Left kidney (tissue), 2 donors: ENCODE results near the gene DEPDC1B. TPM values are rescaled to one million over a fixed set of nuclear protein-coding genes. Genes with fewer than 3 reads are reported as not detected.
"Not testable (repeated sequence)": the region's sequence is repeated elsewhere in the genome, so short reads cannot be mapped to it uniquely, and the experiment has no call there.

ENCODE experiments used
- DNase-seq: peaks from one replicate; pipeline ENCODE4 v3.0.0-alpha.2; 2013
- polyA plus RNA-seq: library from polyadenylated mRNA; unstranded; fragments of 120-200 nt; gene quantifications from one replicate; pipeline ENCODE4 v1.2.1, GENCODE V29; 2013; ENCODE audit not compliant: insufficient read length

Gene DEPDC1B
- polyA plus RNA-seq, 1 donor: 35.0 TPM

DNA sequence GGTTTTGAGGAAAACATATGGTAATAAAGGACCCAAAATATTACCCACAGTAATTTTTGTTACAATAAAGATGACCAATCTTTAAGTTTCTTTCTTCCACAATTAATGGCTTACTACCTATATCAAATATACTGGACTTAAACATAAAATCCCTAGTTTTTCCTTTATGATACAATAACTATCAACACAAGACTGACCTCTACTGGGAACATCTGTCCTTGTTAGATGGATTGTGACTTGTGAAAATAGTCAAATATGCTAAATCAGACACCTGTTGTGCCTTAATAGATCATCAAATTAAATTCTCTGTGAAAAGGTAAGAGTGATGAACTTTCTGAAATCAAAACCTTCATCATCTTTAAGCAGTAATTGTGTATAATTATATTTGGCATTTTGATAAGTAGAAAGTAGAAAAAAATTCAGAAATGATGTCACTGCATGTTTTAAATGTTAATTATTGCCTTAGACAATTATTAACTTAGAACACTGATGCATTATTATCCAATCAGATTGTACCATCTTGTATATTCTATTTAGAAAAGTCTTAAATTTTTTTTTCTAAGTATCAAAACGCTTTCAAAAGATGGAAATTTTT is 113.6 kb downstream of the DEPDC1B start:
- DNase-seq: peak; percentile 21

DNA sequence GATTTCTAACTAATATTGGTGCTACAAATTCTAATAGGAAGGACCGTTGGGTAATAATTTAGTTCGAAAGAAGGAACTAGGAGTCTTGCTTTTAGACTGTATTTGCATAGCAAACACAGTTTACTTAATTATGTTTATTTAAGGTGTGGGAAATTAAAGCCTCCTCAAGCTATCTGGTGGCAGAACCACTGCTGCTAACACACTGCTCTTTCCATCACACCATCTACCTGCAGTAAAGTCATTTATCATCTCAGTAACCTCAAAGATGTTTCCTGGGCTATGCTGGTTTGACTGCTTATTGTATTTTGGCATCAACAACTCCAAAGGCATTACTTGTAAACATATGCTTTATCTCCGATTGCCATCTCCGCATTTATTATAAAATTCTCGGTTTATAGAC is 114.3 kb downstream of the DEPDC1B start:
- DNase-seq: no peak

DNA sequence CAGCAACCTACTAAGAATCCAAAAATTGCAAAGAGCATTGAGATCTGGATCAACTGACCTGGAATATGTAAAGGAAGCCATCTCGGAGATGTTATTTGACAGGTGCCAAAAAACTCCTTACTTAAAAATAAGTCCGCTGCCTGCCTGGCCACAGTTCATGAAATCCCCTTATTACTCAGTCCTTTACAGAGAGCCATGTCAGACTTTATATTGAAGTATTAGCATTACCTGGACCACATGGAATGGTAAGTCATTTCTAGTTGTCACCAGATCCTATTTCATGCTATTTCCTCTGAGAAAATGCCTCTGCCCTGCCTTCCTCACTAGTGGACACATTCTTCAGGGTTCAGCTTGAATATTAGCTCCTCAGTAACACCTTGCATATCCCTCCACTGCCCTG is 115.7 kb downstream of the DEPDC1B start:
- no peak for DNase-seq

DNA sequence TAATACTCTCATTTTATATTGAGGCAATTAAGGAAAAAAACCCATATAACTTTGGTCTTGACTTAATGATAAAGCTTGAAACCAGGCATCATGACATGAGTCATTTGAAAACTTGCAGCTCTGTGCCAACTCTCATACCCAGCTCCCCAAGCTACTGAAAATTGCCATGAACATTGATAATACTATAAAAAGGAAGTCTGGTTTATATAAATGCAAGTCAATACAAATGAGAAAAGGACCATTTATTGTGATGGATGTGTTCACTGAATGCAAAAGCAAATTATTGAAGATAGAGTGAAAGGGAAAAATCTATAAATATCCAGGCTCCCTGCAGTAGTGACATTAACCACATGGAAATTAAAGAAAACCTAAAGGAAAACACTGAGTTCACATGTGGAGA is 116.3 kb downstream of the DEPDC1B start:
- no peak for DNase-seq

DNA sequence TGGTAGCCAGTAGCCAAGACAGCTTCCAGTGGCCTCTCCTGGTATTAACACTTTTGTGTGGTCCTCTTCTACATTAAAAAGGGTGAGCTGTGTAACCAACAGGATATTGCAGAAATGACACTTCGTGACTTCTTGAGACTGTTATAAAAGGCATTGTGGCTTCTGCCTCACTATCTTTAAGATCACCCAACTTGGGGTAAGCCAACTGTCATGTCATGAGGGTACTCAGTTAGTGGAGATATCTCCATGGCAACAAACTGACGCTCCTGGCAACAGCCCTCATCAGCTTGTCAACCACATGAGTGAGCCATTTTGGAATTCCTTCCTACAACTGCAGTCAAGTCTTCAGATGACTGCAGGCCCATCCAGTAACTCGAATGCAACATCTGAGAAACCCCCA is 121.7 kb downstream of the DEPDC1B start:
- no peak for DNase-seq

DNA sequence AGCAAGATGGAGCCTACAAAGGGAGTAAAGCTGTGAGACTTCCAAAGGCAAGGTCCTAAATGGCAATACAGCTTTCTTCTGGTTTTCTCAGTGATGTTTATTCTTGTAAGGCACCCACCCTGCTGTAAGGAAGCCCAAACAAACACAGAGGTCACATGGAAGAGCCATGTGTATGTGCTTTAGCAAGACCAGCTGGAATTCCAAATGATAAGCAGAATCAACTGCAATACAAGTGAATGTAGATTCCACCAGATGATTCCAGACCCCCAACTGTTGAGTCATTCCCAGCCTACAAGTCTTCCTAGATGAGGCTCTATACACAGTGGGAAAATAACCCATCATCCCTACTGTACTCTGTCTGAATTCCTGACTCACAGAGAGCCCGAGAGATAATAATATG is 122.8 kb downstream of the DEPDC1B start:
- no peak for DNase-seq

DNA sequence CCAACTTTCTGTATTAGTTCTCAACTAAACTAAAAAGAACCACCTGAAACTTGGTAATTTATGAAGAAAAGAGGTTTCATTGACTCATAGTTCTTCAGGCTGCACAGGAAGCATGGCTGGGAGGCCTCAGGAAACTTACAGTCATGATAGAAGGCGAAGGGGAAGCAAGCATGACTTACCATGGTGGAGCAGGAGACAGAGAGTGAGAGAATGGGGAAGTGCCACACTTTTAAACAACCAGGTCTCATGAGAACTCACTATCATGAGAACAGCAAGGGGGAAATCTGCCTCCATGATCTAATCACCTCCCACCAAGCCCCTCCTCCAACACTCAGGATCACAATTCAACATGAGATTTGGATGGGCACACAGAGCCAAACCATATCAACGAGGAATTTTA is 123.5 kb downstream of the DEPDC1B start:
- no peak for DNase-seq

DNA sequence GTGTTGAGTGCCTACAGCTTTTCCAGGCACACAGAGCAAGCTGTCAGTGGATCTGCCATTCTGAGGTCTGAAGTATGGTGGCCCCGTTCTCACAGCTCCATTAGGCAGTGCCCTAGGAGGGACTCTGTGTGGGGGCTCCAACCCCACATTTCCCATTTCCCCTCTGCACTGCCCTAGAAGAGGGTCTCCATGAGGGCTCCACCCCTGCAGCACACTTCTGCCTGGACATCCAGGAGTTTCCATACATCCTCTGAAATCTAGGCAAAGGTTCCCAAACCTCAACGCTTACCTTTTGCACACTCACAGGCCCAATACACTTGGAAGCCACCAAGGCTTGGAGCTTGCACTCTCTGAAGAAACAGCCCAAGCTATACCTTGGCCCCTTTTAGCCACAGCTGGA is 131.3 kb downstream of the DEPDC1B start:
- DNase-seq: no peak

DNA sequence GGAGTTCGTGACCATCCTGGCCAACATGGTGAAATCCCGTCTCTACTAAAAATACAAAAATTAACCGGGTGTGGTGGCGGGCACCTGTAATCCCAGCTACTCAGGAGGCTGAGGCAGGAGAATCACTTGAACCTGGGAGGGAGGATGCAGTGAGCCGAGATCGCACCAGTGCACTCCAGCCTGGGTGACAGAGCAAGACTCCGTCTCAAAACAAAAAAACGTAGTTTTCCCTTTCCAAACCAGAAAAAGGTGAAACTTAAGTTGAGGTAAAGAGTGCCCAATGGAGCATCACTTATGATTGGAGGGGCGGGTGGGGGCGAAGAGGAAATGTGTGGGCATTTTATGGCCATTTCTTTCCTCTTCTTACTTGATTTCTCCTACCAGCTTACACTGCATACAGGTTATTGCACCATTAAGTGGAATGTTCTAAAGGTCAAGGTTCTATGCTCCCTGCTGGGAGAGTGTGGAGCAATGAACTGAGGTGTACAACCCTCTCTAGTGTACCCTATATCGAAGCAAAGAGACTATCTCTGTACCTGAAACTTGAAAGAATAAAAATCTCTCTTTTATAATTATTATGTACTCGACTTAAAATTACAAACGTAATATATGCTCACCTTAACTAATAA is 136.2 kb downstream of the DEPDC1B start:
- DNase-seq: no peak

DNA sequence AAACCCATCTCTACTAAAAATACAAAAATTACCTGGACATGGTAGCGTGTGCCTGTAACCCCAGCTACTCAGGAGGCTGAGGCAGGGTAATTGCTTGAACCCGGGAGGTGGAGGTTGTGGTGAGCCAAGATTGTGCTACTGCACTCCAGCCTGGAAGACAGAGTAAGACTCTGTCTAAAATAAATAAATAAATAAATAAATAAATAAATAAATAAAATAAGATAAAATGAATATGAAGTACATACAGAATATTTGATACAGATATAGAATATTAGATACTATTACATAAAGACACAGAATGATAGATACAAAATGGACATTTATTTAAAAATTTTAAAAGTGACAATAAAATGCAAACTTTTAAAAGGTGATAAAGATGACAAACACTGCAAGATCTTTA is 146.7 kb downstream of the DEPDC1B start:
- DNase-seq: not testable (repeated sequence)

DNA sequence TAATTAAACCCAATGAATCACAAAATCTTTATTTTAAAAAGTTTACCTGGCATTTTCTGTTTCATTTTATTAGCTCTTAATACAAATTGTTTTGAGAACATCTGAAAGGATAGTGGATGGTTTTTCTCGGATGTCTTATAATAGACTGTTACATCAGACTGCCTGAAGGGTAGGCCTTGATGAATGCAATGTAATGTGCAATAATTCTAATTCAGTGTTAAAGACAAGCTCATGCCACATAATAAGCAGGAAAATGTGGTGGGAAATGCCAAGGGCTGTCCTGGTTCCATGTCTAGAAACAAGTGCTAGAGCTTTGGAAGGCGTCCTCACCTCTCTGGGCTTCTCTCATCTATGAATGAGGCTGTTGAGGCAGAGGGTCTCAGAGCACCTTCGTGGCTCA is 148.1 kb downstream of the DEPDC1B start:
- no peak for DNase-seq

DNA sequence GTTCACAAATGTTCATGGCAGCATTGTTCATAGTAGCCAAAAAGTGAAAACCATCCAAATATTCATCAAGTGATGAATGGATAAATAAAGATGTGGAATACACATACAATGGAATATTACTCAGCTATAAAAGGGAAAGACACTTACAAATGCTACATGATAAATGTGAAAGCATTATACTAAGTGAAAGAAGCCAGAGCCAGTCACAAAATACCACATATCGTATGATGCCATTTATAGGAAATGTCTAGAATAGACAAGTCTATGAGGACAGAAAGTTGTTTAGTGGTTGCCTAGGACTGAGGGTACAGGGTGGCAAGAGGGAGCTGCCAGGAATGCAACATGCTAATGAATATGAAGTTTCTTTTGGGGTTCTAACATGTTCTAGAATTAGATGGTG is 148.7 kb downstream of the DEPDC1B start:
- DNase-seq: no peak

DNA sequence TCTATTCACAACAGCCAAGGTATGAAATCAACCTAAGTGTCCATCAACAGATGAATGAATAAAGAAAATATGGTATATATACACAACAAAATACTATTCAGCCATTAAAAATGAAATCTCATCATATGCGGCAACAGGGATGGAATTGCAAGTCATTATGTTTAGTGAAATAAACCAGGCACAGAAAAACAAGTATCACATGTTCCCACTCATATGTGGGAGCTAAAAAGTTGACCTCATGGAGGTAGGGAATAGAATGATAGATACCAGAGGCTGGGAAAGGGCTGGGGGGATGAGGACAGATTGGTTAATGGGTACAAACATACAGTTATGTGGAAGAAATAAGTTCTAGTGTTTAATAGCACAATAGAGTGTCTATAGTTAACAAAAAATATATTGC is 149.7 kb downstream of the DEPDC1B start:
- no peak for DNase-seq

DNA sequence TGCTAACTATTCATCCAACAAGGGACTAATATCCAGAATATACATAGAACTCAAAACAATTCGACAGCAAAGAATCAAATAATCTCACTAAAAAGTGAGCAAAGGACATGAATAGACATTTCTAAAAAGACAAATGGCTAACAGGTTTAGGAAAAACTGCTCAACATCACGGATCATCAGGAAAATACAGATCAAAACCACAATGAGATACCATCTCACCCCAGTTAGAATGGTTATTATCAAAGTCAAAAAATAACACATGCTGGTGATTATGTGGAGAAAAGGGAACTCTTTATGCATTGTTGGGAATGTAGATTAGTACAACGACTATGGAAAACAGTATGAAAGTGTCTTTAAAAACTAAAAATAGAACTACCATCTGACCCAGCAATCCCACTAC is 150.1 kb downstream of the DEPDC1B start:
- no peak for DNase-seq

Other genes starting within 250 kb of the DEPDC1B start
- 20.3 TPM for gene ELOVL7, start 144.1 kb upstream of the DEPDC1B start, polyA plus RNA-seq
- 29.7 TPM for gene ERCC8, start 244.9 kb upstream of the DEPDC1B start, polyA plus RNA-seq
- 25.7 TPM for gene NDUFAF2, start 245.0 kb upstream of the DEPDC1B start, polyA plus RNA-seq